Neural cell (in vitro differentiated cells): Measurements from ENCODE around the gene CDCP1. TPM values are rescaled to one million over a fixed set of nuclear protein-coding genes. Genes with fewer than 3 reads are reported as not detected.

Experiments used
- H2AFZ ChIP-seq: fragments of 200-600, 300-800 bp; sonication (generic), shearing (Covaris generic); 2 replicates; pipeline ENCODE4 v1.6.0; 2014; ENCODE audit warnings: low read depth, mild to moderate bottlenecking, antibody characterized with exemption, low read length, moderate library complexity
- H3F3A ChIP-seq: fragments of 200-600 bp; shearing (Covaris generic); 2 replicates; pipeline ENCODE4 v1.6.1; 2016; ENCODE audit warnings: mild to moderate bottlenecking, moderate library complexity, mixed read lengths, antibody characterized with exemption, low read length; ENCODE audit not compliant: insufficient read depth, poor library complexity, severe bottlenecking
- H3K27ac ChIP-seq: fragments of 200-600, 300-800 bp; sonication (generic), shearing (Covaris generic); 2 replicates; pipeline ENCODE4 v1.5.1; 2014; ENCODE audit warnings: mild to moderate bottlenecking, low read length, moderate library complexity
- H3K27me3 ChIP-seq: fragments of 300-800, 200-600 bp; sonication (generic), shearing (Covaris generic); 2 replicates; pipeline ENCODE4 v1.6.0; 2014; ENCODE audit warnings: mild to moderate bottlenecking, low read depth, low read length, moderate library complexity; ENCODE audit not compliant: insufficient read depth
- H3K36me3 ChIP-seq: fragments of 300-800, 200-600 bp; sonication (generic), shearing (Covaris generic); 2 replicates; pipeline ENCODE4 v1.5.1; 2014; ENCODE audit warnings: mild to moderate bottlenecking, antibody characterized with exemption, low read length, moderate library complexity; ENCODE audit not compliant: insufficient read depth
- H3K4me2 ChIP-seq: fragments of 300-800, 200-600 bp; sonication (generic), shearing (Covaris generic); 2 replicates; pipeline ENCODE4 v1.6.0; 2014; ENCODE audit warnings: mild to moderate bottlenecking, low read length
- H3K4me3 ChIP-seq: fragments of 300-800, 200-600 bp; sonication (generic), shearing (Covaris generic); 2 replicates; pipeline ENCODE4 v1.5.1; 2014; ENCODE audit warnings: mild to moderate bottlenecking, low read length, moderate library complexity
- H3K79me2 ChIP-seq: fragments of 200-600 bp; shearing (Covaris generic); replicated peaks from 2 replicates; pipeline ENCODE4 v1.6.0; 2014; ENCODE audit warnings: mild to moderate bottlenecking, low read length, moderate library complexity; ENCODE audit not compliant: insufficient read depth
- H3K9ac ChIP-seq: fragments of 300-800, 200-600 bp; sonication (generic), shearing (Covaris generic); 2 replicates; pipeline ENCODE4 v1.6.1; 2016; ENCODE audit warnings: mild to moderate bottlenecking, low read length, mixed read lengths
- H3K9me2 ChIP-seq: fragments of 200-600 bp; shearing (Covaris generic); 2 replicates; pipeline ENCODE4 v1.6.1; 2016; ENCODE audit warnings: mild to moderate bottlenecking, low read length, mixed read lengths; ENCODE audit not compliant: insufficient read depth
- H3K9me3 ChIP-seq: fragments of 200-600, 300-800 bp; sonication (generic), shearing (Covaris generic); 2 replicates; pipeline ENCODE4 v1.6.1; 2016; ENCODE audit warnings: mild to moderate bottlenecking, mixed run types, low read length, moderate library complexity, mixed read lengths
- H4K20me1 ChIP-seq: fragments of 200-600 bp; shearing (Covaris generic); 2 replicates; pipeline ENCODE4 v1.6.1; 2016; ENCODE audit warnings: mild to moderate bottlenecking, mixed run types; ENCODE audit not compliant: insufficient read depth
- EP300 ChIP-seq: fragments of 450-650 bp; conservative IDR thresholded peaks from 2 replicates; pipeline ENCODE4 v1.6.1; 2014; ENCODE audit warnings: antibody characterized with exemption, mild to moderate bottlenecking, moderate library complexity; ENCODE audit not compliant: poor library complexity, severe bottlenecking
- EZH2 ChIP-seq: fragments of 200-600, 300-800 bp; shearing (Covaris generic), sonication (generic); IDR thresholded peaks from 2 replicates; pipeline ENCODE4 v1.6.1; 2014; ENCODE audit warnings: antibody characterized with exemption, low read length, borderline replicate concordance, mild to moderate bottlenecking; ENCODE audit not compliant: insufficient read depth, poor library complexity, severe bottlenecking
- MXI1 ChIP-seq: fragments of 450-650 bp; conservative IDR thresholded peaks from 2 replicates; pipeline ENCODE4 v1.6.1; 2014; ENCODE audit warnings: antibody characterized with exemption, mild to moderate bottlenecking; ENCODE audit not compliant: poor library complexity, severe bottlenecking
- POLR2AphosphoS5 ChIP-seq: IDR thresholded peaks from 2 replicates; pipeline ENCODE4 v1.6.1; 2012
- RAD21 ChIP-seq: fragments of 450-650 bp; conservative IDR thresholded peaks from 2 replicates; pipeline ENCODE4 v1.6.1; 2014; ENCODE audit warnings: antibody characterized with exemption, mild to moderate bottlenecking, moderate library complexity
- SMC3 ChIP-seq: fragments of 450-650 bp; conservative IDR thresholded peaks from 2 replicates; pipeline ENCODE4 v1.6.1; 2014; ENCODE audit warnings: antibody characterized with exemption, mild to moderate bottlenecking, moderate library complexity; ENCODE audit not compliant: poor library complexity
- TAF1 ChIP-seq: IDR thresholded peaks from 2 replicates; pipeline ENCODE4 v1.6.1; 2012; ENCODE audit warnings: low read depth
- polyA plus RNA-seq: library from polyadenylated mRNA; depleted of rRNA; stranded (reverse); fragments of >200 nt; gene quantifications from 2 replicates; pipeline ENCODE4 v1.2.3, GENCODE V29; 2014
- TF ChIP-seq, protein P1 (sequence below): fragments of 450-650 bp; IDR thresholded peaks from 2 replicates; pipeline ENCODE4 v1.5.1; 2014; ENCODE audit warnings: antibody characterized with exemption, mild to moderate bottlenecking, moderate library complexity; ENCODE audit not compliant: poor library complexity, severe bottlenecking
- TF ChIP-seq, protein P2 (sequence below): IDR thresholded peaks from 2 replicates; pipeline ENCODE4 v1.6.1; 2012; ENCODE audit warnings: borderline replicate concordance

Gene CDCP1
- polyA plus RNA-seq, 1 donor from 2014 or later: not detected

DNA sequence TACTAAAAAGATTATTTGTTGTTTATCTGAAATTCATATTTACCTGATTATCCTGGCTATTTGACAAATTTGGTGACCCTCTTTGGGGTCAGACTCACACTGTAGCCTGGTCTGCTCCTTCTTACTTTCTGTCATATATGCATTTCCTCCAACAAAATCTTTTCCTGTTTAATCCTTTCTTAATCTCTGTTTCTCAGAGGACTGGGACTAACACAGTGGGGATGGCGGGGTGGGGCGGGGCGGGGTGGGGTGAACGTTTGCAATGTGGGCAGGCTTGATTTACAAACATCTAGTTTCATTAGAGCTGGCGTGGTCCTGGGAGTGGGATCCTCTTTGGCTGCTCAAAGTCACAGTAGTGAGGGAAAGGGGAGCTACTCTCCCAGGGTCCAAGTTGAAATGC lies 35.3 kb upstream of the CDCP1 start:
- Histone ChIP-seq H3K4me3 (no peak overlapping the region), H3K9me2 (no peaks in the 10 kb centered on the region), H3K27me3 (no peaks in the 10 kb centered on the region), H3K9me3 (no peaks in the 10 kb centered on the region), H3K36me3 (no peaks in the 10 kb centered on the region), H2AFZ (no peak overlapping the region), H3K4me2 (no peak overlapping the region), H4K20me1 (no peaks in the 10 kb centered on the region), H3K27ac (no peak overlapping the region), H3K9ac (no peak overlapping the region), H3F3A (no peaks in the 10 kb centered on the region), H3K79me2 (no peaks in the 10 kb centered on the region)
- TF ChIP-seq RAD21 (no peak), TAF1 (no peak), EP300 (no peak), MXI1 (no peak), SMC3 (no peak), POLR2AphosphoS5 (no peak), EZH2 (no peak)
- TF ChIP-seq, protein P1, sequence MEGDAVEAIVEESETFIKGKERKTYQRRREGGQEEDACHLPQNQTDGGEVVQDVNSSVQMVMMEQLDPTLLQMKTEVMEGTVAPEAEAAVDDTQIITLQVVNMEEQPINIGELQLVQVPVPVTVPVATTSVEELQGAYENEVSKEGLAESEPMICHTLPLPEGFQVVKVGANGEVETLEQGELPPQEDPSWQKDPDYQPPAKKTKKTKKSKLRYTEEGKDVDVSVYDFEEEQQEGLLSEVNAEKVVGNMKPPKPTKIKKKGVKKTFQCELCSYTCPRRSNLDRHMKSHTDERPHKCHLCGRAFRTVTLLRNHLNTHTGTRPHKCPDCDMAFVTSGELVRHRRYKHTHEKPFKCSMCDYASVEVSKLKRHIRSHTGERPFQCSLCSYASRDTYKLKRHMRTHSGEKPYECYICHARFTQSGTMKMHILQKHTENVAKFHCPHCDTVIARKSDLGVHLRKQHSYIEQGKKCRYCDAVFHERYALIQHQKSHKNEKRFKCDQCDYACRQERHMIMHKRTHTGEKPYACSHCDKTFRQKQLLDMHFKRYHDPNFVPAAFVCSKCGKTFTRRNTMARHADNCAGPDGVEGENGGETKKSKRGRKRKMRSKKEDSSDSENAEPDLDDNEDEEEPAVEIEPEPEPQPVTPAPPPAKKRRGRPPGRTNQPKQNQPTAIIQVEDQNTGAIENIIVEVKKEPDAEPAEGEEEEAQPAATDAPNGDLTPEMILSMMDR: no peak
- TF ChIP-seq, protein P2, sequence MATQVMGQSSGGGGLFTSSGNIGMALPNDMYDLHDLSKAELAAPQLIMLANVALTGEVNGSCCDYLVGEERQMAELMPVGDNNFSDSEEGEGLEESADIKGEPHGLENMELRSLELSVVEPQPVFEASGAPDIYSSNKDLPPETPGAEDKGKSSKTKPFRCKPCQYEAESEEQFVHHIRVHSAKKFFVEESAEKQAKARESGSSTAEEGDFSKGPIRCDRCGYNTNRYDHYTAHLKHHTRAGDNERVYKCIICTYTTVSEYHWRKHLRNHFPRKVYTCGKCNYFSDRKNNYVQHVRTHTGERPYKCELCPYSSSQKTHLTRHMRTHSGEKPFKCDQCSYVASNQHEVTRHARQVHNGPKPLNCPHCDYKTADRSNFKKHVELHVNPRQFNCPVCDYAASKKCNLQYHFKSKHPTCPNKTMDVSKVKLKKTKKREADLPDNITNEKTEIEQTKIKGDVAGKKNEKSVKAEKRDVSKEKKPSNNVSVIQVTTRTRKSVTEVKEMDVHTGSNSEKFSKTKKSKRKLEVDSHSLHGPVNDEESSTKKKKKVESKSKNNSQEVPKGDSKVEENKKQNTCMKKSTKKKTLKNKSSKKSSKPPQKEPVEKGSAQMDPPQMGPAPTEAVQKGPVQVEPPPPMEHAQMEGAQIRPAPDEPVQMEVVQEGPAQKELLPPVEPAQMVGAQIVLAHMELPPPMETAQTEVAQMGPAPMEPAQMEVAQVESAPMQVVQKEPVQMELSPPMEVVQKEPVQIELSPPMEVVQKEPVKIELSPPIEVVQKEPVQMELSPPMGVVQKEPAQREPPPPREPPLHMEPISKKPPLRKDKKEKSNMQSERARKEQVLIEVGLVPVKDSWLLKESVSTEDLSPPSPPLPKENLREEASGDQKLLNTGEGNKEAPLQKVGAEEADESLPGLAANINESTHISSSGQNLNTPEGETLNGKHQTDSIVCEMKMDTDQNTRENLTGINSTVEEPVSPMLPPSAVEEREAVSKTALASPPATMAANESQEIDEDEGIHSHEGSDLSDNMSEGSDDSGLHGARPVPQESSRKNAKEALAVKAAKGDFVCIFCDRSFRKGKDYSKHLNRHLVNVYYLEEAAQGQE: no peak

DNA sequence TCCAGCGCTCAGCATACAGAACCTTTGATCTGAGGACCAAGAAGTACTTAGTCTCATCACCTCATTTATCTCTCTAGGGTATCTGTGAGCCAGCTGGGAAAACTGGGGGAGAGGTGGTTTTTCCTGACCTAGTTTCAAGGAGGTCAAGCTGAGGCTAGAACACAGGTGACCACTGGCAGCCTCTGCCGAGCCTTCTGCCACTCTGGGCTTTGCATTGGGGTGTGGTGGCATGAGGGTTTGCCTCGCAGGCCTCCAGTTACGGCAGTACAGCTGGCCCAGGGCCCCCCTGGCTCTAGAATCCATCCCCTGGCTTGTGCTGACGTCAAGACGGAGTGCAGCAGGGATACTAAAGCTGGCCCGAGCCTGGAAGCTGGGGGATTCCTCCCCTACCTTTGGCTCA lies 34.7 kb upstream of the CDCP1 start:
- no peaks in the 10 kb centered on the region for H3K9me3 ChIP-seq
- no peak overlapping the region for H2AFZ ChIP-seq
- no peaks in the 10 kb centered on the region for H3K79me2 ChIP-seq
- H3K27ac ChIP-seq: no peak overlapping the region
- no peaks in the 10 kb centered on the region for H3K36me3 ChIP-seq
- H3F3A ChIP-seq: no peaks in the 10 kb centered on the region
- H3K27me3 ChIP-seq: no peaks in the 10 kb centered on the region
- no peak overlapping the region for H3K9ac ChIP-seq
- H3K4me3 ChIP-seq: no peak overlapping the region
- no peaks in the 10 kb centered on the region for H4K20me1 ChIP-seq
- H3K9me2 ChIP-seq: no peaks in the 10 kb centered on the region
- no peak for TF ChIP-seq EZH2
- TF ChIP-seq EP300: no peak
- TF ChIP-seq MXI1: no peak
- no peak for TF ChIP-seq RAD21
- TF ChIP-seq POLR2AphosphoS5: no peak
- TF ChIP-seq SMC3: no peak
- TF ChIP-seq, protein P1: no peak
- TF ChIP-seq TAF1: no peak
- TF ChIP-seq, protein P2: no peak
- no peak overlapping the region for H3K4me2 ChIP-seq
